Keratinocyte (primary cell): ENCODE measurements around the gene PRPF4. TPM values are rescaled to one million over a fixed set of nuclear protein-coding genes. Genes with fewer than 3 reads are reported as not detected.

ENCODE experiments used
- DNase-seq: peaks from one replicate; pipeline ENCODE4 v3.0.0-alpha.2; 2011; ENCODE audit warnings: low read depth, missing footprints, low spot score
- FAIRE-seq: peaks from 2 replicates; lab custom pipeline; 2011; peaks lifted over from hg19 to GRCh38; lab: Jason Lieb, UNC
- H2AFZ ChIP-seq: 2 replicates; pipeline ENCODE4 v1.6.0; 2012; ENCODE audit warnings: low read length, control low read depth, inconsistent platforms; ENCODE audit not compliant: control insufficient read depth
- H3K27ac ChIP-seq: 2 replicates; pipeline ENCODE4 v1.5.1; 2011; ENCODE audit warnings: low read length; ENCODE audit not compliant: control insufficient read depth, insufficient read depth
- H3K27me3 ChIP-seq: 3 replicates; pipeline ENCODE4 v1.6.0; 2011; ENCODE audit warnings: low read length; ENCODE audit not compliant: control insufficient read depth, insufficient read depth; ENCODE audit errors: extremely low read depth
- H3K36me3 ChIP-seq, 2 experiments: 2 replicates in 1 of 2; 3 replicates in 1 of 2; pipeline ENCODE4 v1.5.1; 2011; ENCODE audit warnings: low read length in 2 of 2, mild to moderate bottlenecking in 1 of 2; ENCODE audit not compliant: control insufficient read depth in 2 of 2, insufficient read depth in 2 of 2; ENCODE audit errors: extremely low read depth in 1 of 2
- H3K4me1 ChIP-seq: 3 replicates; pipeline ENCODE4 v1.5.1; 2011; ENCODE audit warnings: low read length; ENCODE audit not compliant: control insufficient read depth, insufficient read depth; ENCODE audit errors: extremely low read depth
- H3K4me2 ChIP-seq: 3 replicates; pipeline ENCODE4 v1.6.0; 2011; ENCODE audit warnings: low read depth, low read length; ENCODE audit not compliant: control insufficient read depth, insufficient read depth; ENCODE audit errors: extremely low read depth
- H3K4me3 ChIP-seq, 3 experiments: fragments of 200-600 bp in 1 of 3; sonication (generic) in 1 of 3; 2 replicates in 2 of 3; 3 replicates in 1 of 3; pipeline ENCODE4 v1.5.1; 2011 to 2016; ENCODE audit warnings: low read length in 3 of 3, mild to moderate bottlenecking in 3 of 3, control low read depth in 2 of 3, inconsistent platforms in 1 of 3, low read depth in 1 of 3, mixed read lengths in 1 of 3, mixed run types in 1 of 3, moderate library complexity in 1 of 3; ENCODE audit not compliant: control insufficient read depth in 2 of 3, insufficient read depth in 2 of 3; ENCODE audit errors: extremely low read depth in 1 of 3
- H3K79me2 ChIP-seq: 2 replicates; pipeline ENCODE4 v1.6.0; 2012; ENCODE audit warnings: low read length; ENCODE audit not compliant: control insufficient read depth, insufficient read depth
- H3K9ac ChIP-seq: 3 replicates; pipeline ENCODE4 v1.6.0; 2011; ENCODE audit warnings: low read length; ENCODE audit not compliant: control insufficient read depth, insufficient read depth; ENCODE audit errors: extremely low read depth
- H3K9me1 ChIP-seq: 3 replicates; pipeline ENCODE4 v1.6.0; 2011; ENCODE audit warnings: low read length; ENCODE audit not compliant: control insufficient read depth, insufficient read depth; ENCODE audit errors: extremely low read depth
- H3K9me3 ChIP-seq: 2 replicates; pipeline ENCODE4 v1.5.1; 2012; ENCODE audit warnings: low read depth, low read length; ENCODE audit not compliant: control insufficient read depth
- H4K20me1 ChIP-seq: 3 replicates; pipeline ENCODE4 v1.6.0; 2011; ENCODE audit warnings: low read length; ENCODE audit not compliant: control insufficient read depth, insufficient read depth; ENCODE audit errors: extremely low read depth
- CTCF ChIP-seq, 3 experiments: IDR thresholded peaks in 1 of 3; conservative IDR thresholded peaks in 1 of 3; optimal IDR thresholded peaks in 1 of 3; 2 replicates in 2 of 3; 3 replicates in 1 of 3; pipeline versions ENCODE3 to v1.5.1; 2011; ENCODE audit warnings: low read length in 3 of 3, mild to moderate bottlenecking in 3 of 3, moderate library complexity in 2 of 3, control low read depth in 1 of 3, inconsistent platforms in 1 of 3; ENCODE audit not compliant: insufficient read depth in 2 of 3; ENCODE audit errors: extremely low read depth in 1 of 3
- EZH2 ChIP-seq: IDR thresholded peaks from one replicate; pipeline ENCODE4 v1.6.1; 2012; ENCODE audit warnings: inconsistent platforms, mild to moderate bottlenecking, low read length, moderate library complexity
- dilution Hi-C: fragments of 300-500 bp; cut with MboI; formaldehyde crosslinking; loops from one replicate; pipeline ENCODE4 v1.7.0; 2020; ENCODE audit warnings: low sequenced_read_pairs; ENCODE audit not compliant: extremely low pct_ligation_motif_present
- polyA plus RNA-seq, 5 experiments: library from polyadenylated mRNA; depleted of rRNA in 3 of 5; stranded (reverse) in 3 of 5; stranded (forward) in 1 of 5; unstranded in 1 of 5; fragments of >200 nt; gene quantifications; 1 replicate in 1 of 5; 2 replicates in 3 of 5; 3 replicates in 1 of 5; pipeline versions ENCODE4 v1.2.1 to v1.2.3, GENCODE V29; 2011 to 2012; ENCODE audit warnings: missing spikeins in 2 of 5, low read depth in 1 of 5, low replicate concordance in 1 of 5

PRPF4 gene
- polyA plus RNA-seq, 1 donor (not counting 4 experiments of a cell fraction or from before 2014, with no cell fraction given) = 28.8 TPM

- Histone ChIP-seq H3K4me3 (no peak overlapping the region), H3K27me3 (no peaks in the 10 kb centered on the region), H4K20me1 (no peaks in the 10 kb centered on the region), H2AFZ (no peak overlapping the region), H3K9me1 (no peaks in the 10 kb centered on the region), H3K36me3 (peaks cover 0 to 2% of the 10 kb centered on the region in 2 experiments), H3K4me2 (no peak overlapping the region), H3K9ac (no peak overlapping the region), H3K79me2 (no peaks in the 10 kb centered on the region), H3K4me1 (no peaks in the 10 kb centered on the region), H3K27ac (no peak overlapping the region), H3K9me3 (no peaks in the 10 kb centered on the region)
- DNase-seq (no peak), FAIRE-seq (no peak)
- TF ChIP-seq EZH2 (no peak), CTCF (optimal IDR thresholded peaks at IDR 0.05 in 1 of 3, IDR thresholded peaks at IDR 0.05 in 1 of 3, conservative IDR thresholded peaks at IDR 0.05 in 1 of 3; ENCODE audit: extremely low read depth in 1 of 3, insufficient read depth in 2 of 3, low read length in 3 of 3) (no peak)
- dilution Hi-C loops = no loop called here
Measured at GRCh38 chr9:113315231-113315630, 39.8 kb downstream of the PRPF4 start.

GRCh38 chr9:113316030-113316429, 40.6 kb downstream of the PRPF4 start:
- dilution Hi-C loops = no loop called here
- no peaks in the 10 kb centered on the region for H3K9me1 ChIP-seq
- H4K20me1 ChIP-seq = no peaks in the 10 kb centered on the region
- no peak overlapping the region for H3K4me2 ChIP-seq
- H3K27ac ChIP-seq = no peak overlapping the region
- no peaks in the 10 kb centered on the region for H3K79me2 ChIP-seq
- no peaks in the 10 kb centered on the region for H3K4me1 ChIP-seq
- no peak for TF ChIP-seq CTCF (optimal IDR thresholded peaks at IDR 0.05 in 1 of 3, IDR thresholded peaks at IDR 0.05 in 1 of 3, conservative IDR thresholded peaks at IDR 0.05 in 1 of 3; ENCODE audit: extremely low read depth in 1 of 3, insufficient read depth in 2 of 3, low read length in 3 of 3)
- H3K9ac ChIP-seq = no peak overlapping the region
- no peak overlapping the region for H3K4me3 ChIP-seq
- no peaks in the 10 kb centered on the region for H3K9me3 ChIP-seq
- peaks cover 0 to 2% of the 10 kb centered on the region in 2 experiments for H3K36me3 ChIP-seq
- no peaks in the 10 kb centered on the region for H3K27me3 ChIP-seq
- H2AFZ ChIP-seq = no peak overlapping the region
- DNase-seq (no peak), FAIRE-seq (no peak)
